ENCODE results near the gene HARBI1. TPM values are rescaled to one million over a fixed set of nuclear protein-coding genes. Genes with fewer than 3 reads are reported as not detected.
A peak's percentile ranks its signal among the peaks of the same experiment; 100 is the strongest.

The HARBI1 gene
- total RNA-seq, 4 donors from 2014 or later: 1.4 to 4.0 (median 2.7) TPM

GRCh38 chr11:46599340-46600193 is 17.5 kb downstream of the HARBI1 start:
- ATAC-seq (ENCODE audit: low FRiP score): no peak
- no peak for TF ChIP-seq CTCF (IDR thresholded peaks at IDR 0.05)
- DNase-seq (ENCODE audit: low spot score): no peak

GRCh38 chr11:46597609-46598219 is 19.3 kb downstream of the HARBI1 start:
- no peak for ATAC-seq (ENCODE audit: low FRiP score)
- no peak for TF ChIP-seq CTCF (IDR thresholded peaks at IDR 0.05)
- DNase-seq (ENCODE audit: low spot score): no peak

GRCh38 chr11:46597155-46597554 is 19.9 kb downstream of the HARBI1 start:
- no peak for DNase-seq (ENCODE audit: low spot score)
- TF ChIP-seq CTCF (IDR thresholded peaks at IDR 0.05): no peak
- ATAC-seq (ENCODE audit: low FRiP score): no peak

- TF ChIP-seq CTCF (IDR thresholded peaks at IDR 0.05): no peak
- ATAC-seq (ENCODE audit: low FRiP score) (no peak), DNase-seq (ENCODE audit: low spot score) (no peak)
Observed at GRCh38 chr11:46594785-46595184, 22.2 kb downstream of the HARBI1 start.

GRCh38 chr11:46594374-46594700 is 22.7 kb downstream of the HARBI1 start:
- no peak for TF ChIP-seq CTCF (IDR thresholded peaks at IDR 0.05)
- no peak for ATAC-seq (ENCODE audit: low FRiP score)
- no peak for DNase-seq (ENCODE audit: low spot score)

- TF ChIP-seq CTCF (IDR thresholded peaks at IDR 0.05): no peak
- ATAC-seq (ENCODE audit: low FRiP score) (peak; percentile 91), DNase-seq (ENCODE audit: low spot score) (peak; percentile 52)
Observed at GRCh38 chr11:46593550-46594373, 23.3 kb downstream of the HARBI1 start, which contains the start of gene AMBRA1. AMBRA1 (minus strand) TSS chr11:46594023; CDS start chr11:46548380, 45,643 bp downstream.
